22Rv1 (cell line): ENCODE results near the gene FEZF2.

Source experiments
- H3K27ac ChIP-seq: fragments of 450-650 bp; 2 replicates; pipeline ENCODE4 v1.5.1; 2017
- CTCF ChIP-seq: fragments of 450-650 bp; IDR thresholded peaks from 2 replicates; pipeline ENCODE4 v1.5.1; 2017; ENCODE audit warnings: mild to moderate bottlenecking
- ZFX ChIP-seq: fragments of 450-650 bp; IDR thresholded peaks from 2 replicates; pipeline ENCODE4 v1.6.1; 2017; ENCODE audit warnings: antibody characterized with exemption, borderline replicate concordance

Gene FEZF2

GRCh38 chr3:62361824-62362223, 11.5 kb downstream of the FEZF2 start:
- TF ChIP-seq CTCF (no peak), ZFX (no peak)
- no peak overlapping the region for H3K27ac ChIP-seq

GRCh38 chr3:62361261-62361660, 12.1 kb downstream of the FEZF2 start:
- TF ChIP-seq ZFX (no peak), CTCF (no peak)
- no peak overlapping the region for H3K27ac ChIP-seq

- H3K27ac ChIP-seq: no peak overlapping the region
- TF ChIP-seq ZFX (no peak), CTCF (no peak)
Observed at GRCh38 chr3:62359531-62359930, 13.8 kb downstream of the FEZF2 start.

GRCh38 chr3:62356356-62356755, 17.0 kb downstream of the FEZF2 start:
- no peak overlapping the region for H3K27ac ChIP-seq
- TF ChIP-seq ZFX: no peak
- TF ChIP-seq CTCF: no peak

GRCh38 chr3:62355703-62356102, 17.6 kb downstream of the FEZF2 start:
- no peak overlapping the region for H3K27ac ChIP-seq
- no peak for TF ChIP-seq ZFX
- TF ChIP-seq CTCF: no peak

- TF ChIP-seq CTCF: no peak
- no peak for TF ChIP-seq ZFX
- no peak overlapping the region for H3K27ac ChIP-seq
Observed at GRCh38 chr3:62343755-62344154, 29.6 kb downstream of the FEZF2 start.

- no peak for TF ChIP-seq CTCF
- TF ChIP-seq ZFX: no peak
- H3K27ac ChIP-seq: no peak overlapping the region
Observed at GRCh38 chr3:62335196-62335595, 38.2 kb downstream of the FEZF2 start.
